Measurements from ENCODE around the gene RSBN1L.

The RSBN1L gene

GRCh38 chr7:77657427-77658224 lies 38.6 kb upstream of the RSBN1L start:
- H3K14ac ChIP-seq (ENCODE audit: low read length): no peak overlapping the region
- H3K4me3 ChIP-seq (ENCODE audit: low read length in 2 of 2): no peak overlapping the region
- no peaks in the 10 kb centered on the region for H3K27me3 ChIP-seq (ENCODE audit: control insufficient read depth in 3 of 3, insufficient read depth in 3 of 3, low read depth in 1 of 3, low read length in 3 of 3)
- no peak overlapping the region for H2BK12ac ChIP-seq (ENCODE audit: low read length)
- no peak overlapping the region for H3K18ac ChIP-seq (ENCODE audit: low read length)
- no peak overlapping the region for H2BK15ac ChIP-seq (ENCODE audit: low read length)
- no peak overlapping the region for H3K9ac ChIP-seq (ENCODE audit: low read depth, low read length, poor library complexity)
- H2BK120ac ChIP-seq (ENCODE audit: low read depth, low read length): no peak overlapping the region
- H2AK5ac ChIP-seq (ENCODE audit: low read depth, low read length): no peak overlapping the region
- peaks cover 4 to 72% of the 10 kb centered on the region in 2 donors for H3K36me3 ChIP-seq (replicated peaks in 1 of 2; ENCODE audit: control insufficient read depth in 2 of 2, insufficient read depth in 2 of 2, low read length in 2 of 2)
- H3K79me1 ChIP-seq (ENCODE audit: low read depth, low read length): no peaks in the 10 kb centered on the region
- H3K4me2 ChIP-seq (ENCODE audit: insufficient read depth, low read length, poor library complexity, severe bottlenecking): no peak overlapping the region
- WGBS, 2 donors (ENCODE audit: extremely low coverage in 2 of 2, insufficient read length in 2 of 2, insufficient replicate concordance in 1 of 2): no CpG with 5 or more reads among the region's 1 CpG
- H3K9me3 ChIP-seq (replicated peaks in 1 of 2; ENCODE audit: control insufficient read depth in 2 of 2, insufficient read depth in 1 of 2, low read depth in 1 of 2, low read length in 2 of 2): no peaks in the 10 kb centered on the region
- H2AFZ ChIP-seq (ENCODE audit: low read length): no peak overlapping the region
- H3K4ac ChIP-seq (ENCODE audit: low read length): no peak overlapping the region
- no peaks in the 10 kb centered on the region for H3K4me1 ChIP-seq (ENCODE audit: control insufficient read depth in 2 of 2, insufficient read depth in 1 of 2, low read depth in 1 of 2, low read length in 2 of 2)
- no peak for DNase-seq (ENCODE audit: low spot score)
- no peak overlapping the region for H4K91ac ChIP-seq (ENCODE audit: low read depth, low read length, poor library complexity)
- no peak overlapping the region for H4K8ac ChIP-seq (ENCODE audit: low read depth, low read length)
- H3K23ac ChIP-seq (ENCODE audit: low read depth, low read length, poor library complexity): no peak overlapping the region
- no peak overlapping the region for H3K27ac ChIP-seq (replicated peaks; ENCODE audit: low read length)
- no peak overlapping the region for H2BK5ac ChIP-seq (ENCODE audit: low read length)

DNA sequence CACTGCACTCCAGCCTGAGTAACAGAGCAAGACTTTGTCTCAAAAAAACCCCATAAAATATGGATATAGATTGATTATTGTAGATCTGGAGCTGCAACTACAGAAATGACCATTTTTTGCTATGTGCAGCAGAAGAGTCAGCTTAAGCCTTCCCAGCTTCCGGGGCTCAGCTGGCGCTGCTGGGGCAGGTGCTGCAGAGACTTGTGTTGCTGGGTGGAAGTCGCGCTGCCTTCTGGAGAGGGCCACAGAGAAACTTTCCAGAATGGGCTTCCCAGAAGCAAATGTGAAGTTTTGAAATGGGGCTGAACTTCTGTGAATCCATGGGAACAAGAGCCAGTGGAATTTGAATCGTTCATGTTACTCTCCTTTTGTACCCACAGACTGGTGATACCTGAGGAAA lies 37.3 kb upstream of the RSBN1L start:
- no CpG with 5 or more reads among the region's 5 CpGs for WGBS, 2 donors (ENCODE audit: extremely low coverage in 2 of 2, insufficient read length in 2 of 2, insufficient replicate concordance in 1 of 2)

GRCh38 chr7:77661816-77662215 lies 34.4 kb upstream of the RSBN1L start:
- Histone ChIP-seq H3K4ac (ENCODE audit: low read length) (no peak overlapping the region), H2BK12ac (ENCODE audit: low read length) (no peak overlapping the region), H2AFZ (ENCODE audit: low read length) (no peak overlapping the region), H3K14ac (ENCODE audit: low read length) (no peak overlapping the region), H3K18ac (ENCODE audit: low read length) (no peak overlapping the region), H2BK120ac (ENCODE audit: low read depth, low read length) (no peak overlapping the region), H2AK5ac (ENCODE audit: low read depth, low read length) (no peak overlapping the region), H3K4me3 (ENCODE audit: low read length in 2 of 2) (no peak overlapping the region), H4K91ac (ENCODE audit: low read depth, low read length, poor library complexity) (no peak overlapping the region), H3K79me1 (ENCODE audit: low read depth, low read length) (no peaks in the 10 kb centered on the region), H3K36me3 (replicated peaks in 1 of 2; ENCODE audit: control insufficient read depth in 2 of 2, insufficient read depth in 2 of 2, low read length in 2 of 2) (peaks cover 2 to 55% of the 10 kb centered on the region in 2 donors), H2BK5ac (ENCODE audit: low read length) (no peak overlapping the region), H3K27me3 (ENCODE audit: control insufficient read depth in 3 of 3, insufficient read depth in 3 of 3, low read depth in 1 of 3, low read length in 3 of 3) (no peaks in the 10 kb centered on the region), H4K8ac (ENCODE audit: low read depth, low read length) (no peak overlapping the region), H2BK15ac (ENCODE audit: low read length) (no peak overlapping the region), H3K4me1 (ENCODE audit: control insufficient read depth in 2 of 2, insufficient read depth in 1 of 2, low read depth in 1 of 2, low read length in 2 of 2) (peaks cover 0 to 4% of the 10 kb centered on the region in 2 donors), H3K27ac (replicated peaks; ENCODE audit: low read length) (no peak overlapping the region), H3K23ac (ENCODE audit: low read depth, low read length, poor library complexity) (no peak overlapping the region), H3K9me3 (replicated peaks in 1 of 2; ENCODE audit: control insufficient read depth in 2 of 2, insufficient read depth in 1 of 2, low read depth in 1 of 2, low read length in 2 of 2) (no peaks in the 10 kb centered on the region), H3K4me2 (ENCODE audit: insufficient read depth, low read length, poor library complexity, severe bottlenecking) (no peak overlapping the region), H3K9ac (ENCODE audit: low read depth, low read length, poor library complexity) (no peak overlapping the region)
- no CpG with 5 or more reads among the region's 5 CpGs for WGBS, 2 donors (ENCODE audit: extremely low coverage in 2 of 2, insufficient read length in 2 of 2, insufficient replicate concordance in 1 of 2)
- no peak for DNase-seq (ENCODE audit: low spot score)

More for the DNA sequence above, 37.3 kb upstream of the RSBN1L start:
- Histone ChIP-seq H3K27me3 (ENCODE audit: control insufficient read depth in 3 of 3, insufficient read depth in 3 of 3, low read depth in 1 of 3, low read length in 3 of 3) (no peaks in the 10 kb centered on the region), H3K14ac (ENCODE audit: low read length) (no peak overlapping the region), H3K23ac (ENCODE audit: low read depth, low read length, poor library complexity) (no peak overlapping the region), H3K4ac (ENCODE audit: low read length) (no peak overlapping the region), H2BK120ac (ENCODE audit: low read depth, low read length) (no peak overlapping the region), H3K79me1 (ENCODE audit: low read depth, low read length) (no peaks in the 10 kb centered on the region), H3K18ac (ENCODE audit: low read length) (no peak overlapping the region), H2AK5ac (ENCODE audit: low read depth, low read length) (no peak overlapping the region), H3K9ac (ENCODE audit: low read depth, low read length, poor library complexity) (no peak overlapping the region), H4K91ac (ENCODE audit: low read depth, low read length, poor library complexity) (no peak overlapping the region), H2BK12ac (ENCODE audit: low read length) (no peak overlapping the region), H4K8ac (ENCODE audit: low read depth, low read length) (no peak overlapping the region), H3K4me1 (ENCODE audit: control insufficient read depth in 2 of 2, insufficient read depth in 1 of 2, low read depth in 1 of 2, low read length in 2 of 2) (no peaks in the 10 kb centered on the region), H2BK15ac (ENCODE audit: low read length) (no peak overlapping the region), H3K36me3 (replicated peaks in 1 of 2; ENCODE audit: control insufficient read depth in 2 of 2, insufficient read depth in 2 of 2, low read length in 2 of 2) (peaks cover 2 to 65% of the 10 kb centered on the region in 2 donors), H3K4me3 (ENCODE audit: low read length in 2 of 2) (no peak overlapping the region), H3K9me3 (replicated peaks in 1 of 2; ENCODE audit: control insufficient read depth in 2 of 2, insufficient read depth in 1 of 2, low read depth in 1 of 2, low read length in 2 of 2) (no peaks in the 10 kb centered on the region), H2AFZ (ENCODE audit: low read length) (no peak overlapping the region), H3K4me2 (ENCODE audit: insufficient read depth, low read length, poor library complexity, severe bottlenecking) (no peak overlapping the region), H3K27ac (replicated peaks; ENCODE audit: low read length) (no peak overlapping the region), H2BK5ac (ENCODE audit: low read length) (no peak overlapping the region)
- no peak for DNase-seq (ENCODE audit: low spot score)

GRCh38 chr7:77662869-77663268 lies 33.4 kb upstream of the RSBN1L start:
- Histone ChIP-seq H2BK12ac (ENCODE audit: low read length) (no peak overlapping the region), H2BK5ac (ENCODE audit: low read length) (no peak overlapping the region), H3K36me3 (replicated peaks in 1 of 2; ENCODE audit: control insufficient read depth in 2 of 2, insufficient read depth in 2 of 2, low read length in 2 of 2) (peaks cover 0 to 50% of the 10 kb centered on the region in 2 donors), H3K4me2 (ENCODE audit: insufficient read depth, low read length, poor library complexity, severe bottlenecking) (no peak overlapping the region), H4K8ac (ENCODE audit: low read depth, low read length) (no peak overlapping the region), H4K91ac (ENCODE audit: low read depth, low read length, poor library complexity) (no peak overlapping the region), H3K27ac (replicated peaks; ENCODE audit: low read length) (no peak overlapping the region), H3K9ac (ENCODE audit: low read depth, low read length, poor library complexity) (no peak overlapping the region), H2AK5ac (ENCODE audit: low read depth, low read length) (no peak overlapping the region), H3K4me3 (ENCODE audit: low read length in 2 of 2) (no peak overlapping the region), H3K18ac (ENCODE audit: low read length) (no peak overlapping the region), H2AFZ (ENCODE audit: low read length) (no peak overlapping the region), H3K4me1 (ENCODE audit: control insufficient read depth in 2 of 2, insufficient read depth in 1 of 2, low read depth in 1 of 2, low read length in 2 of 2) (peaks cover 0 to 4% of the 10 kb centered on the region in 2 donors), H3K27me3 (ENCODE audit: control insufficient read depth in 3 of 3, insufficient read depth in 3 of 3, low read depth in 1 of 3, low read length in 3 of 3) (no peaks in the 10 kb centered on the region), H3K23ac (ENCODE audit: low read depth, low read length, poor library complexity) (no peak overlapping the region), H3K4ac (ENCODE audit: low read length) (no peak overlapping the region), H3K9me3 (replicated peaks in 1 of 2; ENCODE audit: control insufficient read depth in 2 of 2, insufficient read depth in 1 of 2, low read depth in 1 of 2, low read length in 2 of 2) (no peaks in the 10 kb centered on the region), H3K79me1 (ENCODE audit: low read depth, low read length) (no peaks in the 10 kb centered on the region), H2BK120ac (ENCODE audit: low read depth, low read length) (no peak overlapping the region), H2BK15ac (ENCODE audit: low read length) (no peak overlapping the region), H3K14ac (ENCODE audit: low read length) (no peak overlapping the region)
- no peak for DNase-seq (ENCODE audit: low spot score)
- WGBS, 2 donors (ENCODE audit: extremely low coverage in 2 of 2, insufficient read length in 2 of 2, insufficient replicate concordance in 1 of 2): no CpG with 5 or more reads among the region's 2 CpGs

Measured in neuronal stem cell (in vitro differentiated cells).